ENCODE data around the gene FIGN. TPM values are rescaled to one million over a fixed set of nuclear protein-coding genes. Genes with fewer than 3 reads are reported as not detected.

The FIGN gene
- total RNA-seq, 2 experiments from 2014 or later, result not detected

GRCh38 chr2:163573652-163574051, 162.2 kb downstream of the FIGN start:
- Mint-ChIP-seq H3K4me3 (no peak overlapping the region), H3K4me1 (ENCODE audit: low read depth) (no peaks in the 10 kb centered on the region), H3K36me3 (ENCODE audit: low read depth) (no peaks in the 10 kb centered on the region), H3K27ac (no peak overlapping the region), H3K27me3 (no peaks in the 10 kb centered on the region), H3K9me3 (no peaks in the 10 kb centered on the region)
- ATAC-seq (no peak), DNase-seq (no peak)
- ChIA-PET CTCF (no interaction called here), POLR2A (no interaction called here)
- TF ChIP-seq CTCF (IDR thresholded peaks at IDR 0.05), result no peak
- intact Hi-C loops (cut with micrococcal nuclease), result no loop called here

GRCh38 chr2:163572850-163573249, 163.0 kb downstream of the FIGN start:
- POLR2A ChIA-PET, result no interaction called here
- intact Hi-C loops (cut with micrococcal nuclease), result no loop called here
- no peak overlapping the region for H3K4me3 Mint-ChIP-seq
- no peak for ATAC-seq
- H3K27me3 Mint-ChIP-seq, result no peaks in the 10 kb centered on the region
- DNase-seq, result no peak
- no peaks in the 10 kb centered on the region for H3K4me1 Mint-ChIP-seq (ENCODE audit: low read depth)
- no peak overlapping the region for H3K27ac Mint-ChIP-seq
- CTCF ChIA-PET, result no interaction called here
- TF ChIP-seq CTCF (IDR thresholded peaks at IDR 0.05), result no peak
- no peaks in the 10 kb centered on the region for H3K9me3 Mint-ChIP-seq
- no peaks in the 10 kb centered on the region for H3K36me3 Mint-ChIP-seq (ENCODE audit: low read depth)

GRCh38 chr2:163571423-163572102, 164.2 kb downstream of the FIGN start:
- intact Hi-C loops (cut with micrococcal nuclease), result no loop called here
- no peaks in the 10 kb centered on the region for H3K36me3 Mint-ChIP-seq (ENCODE audit: low read depth)
- H3K27me3 Mint-ChIP-seq, result no peaks in the 10 kb centered on the region
- H3K4me1 Mint-ChIP-seq (ENCODE audit: low read depth), result no peaks in the 10 kb centered on the region
- no peak for DNase-seq
- no peak overlapping the region for H3K4me3 Mint-ChIP-seq
- POLR2A ChIA-PET, result no interaction called here
- ATAC-seq, result no peak
- H3K27ac Mint-ChIP-seq, result no peak overlapping the region
- TF ChIP-seq CTCF (IDR thresholded peaks at IDR 0.05), result no peak
- CTCF ChIA-PET, result no interaction called here
- no peaks in the 10 kb centered on the region for H3K9me3 Mint-ChIP-seq

GRCh38 chr2:163570391-163570790, 165.4 kb downstream of the FIGN start:
- intact Hi-C loops (cut with micrococcal nuclease), result no loop called here
- Mint-ChIP-seq H3K27me3 (no peaks in the 10 kb centered on the region), H3K9me3 (peaks cover 3% of the 10 kb centered on the region), H3K27ac (no peak overlapping the region), H3K4me3 (no peak overlapping the region), H3K4me1 (ENCODE audit: low read depth) (no peaks in the 10 kb centered on the region), H3K36me3 (ENCODE audit: low read depth) (no peaks in the 10 kb centered on the region)
- no peak for ATAC-seq
- CTCF ChIA-PET, result no interaction called here
- POLR2A ChIA-PET, result no interaction called here
- DNase-seq, result no peak
- no peak for TF ChIP-seq CTCF (IDR thresholded peaks at IDR 0.05)

GRCh38 chr2:163565192-163565591, 170.6 kb downstream of the FIGN start:
- H3K27ac Mint-ChIP-seq, result no peak overlapping the region
- peaks cover 5% of the 10 kb centered on the region for H3K9me3 Mint-ChIP-seq
- H3K27me3 Mint-ChIP-seq, result no peaks in the 10 kb centered on the region
- ATAC-seq, result no peak
- no peak for DNase-seq
- H3K36me3 Mint-ChIP-seq (ENCODE audit: low read depth), result no peaks in the 10 kb centered on the region
- H3K4me3 Mint-ChIP-seq, result no peak overlapping the region
- TF ChIP-seq CTCF (IDR thresholded peaks at IDR 0.05), result no peak
- H3K4me1 Mint-ChIP-seq (ENCODE audit: low read depth), result no peaks in the 10 kb centered on the region
- intact Hi-C loops (cut with micrococcal nuclease), result no loop called here
- POLR2A ChIA-PET, result no interaction called here
- CTCF ChIA-PET, result no interaction called here
